ENCODE data around the gene ASTN2.

The ASTN2 gene

DNA sequence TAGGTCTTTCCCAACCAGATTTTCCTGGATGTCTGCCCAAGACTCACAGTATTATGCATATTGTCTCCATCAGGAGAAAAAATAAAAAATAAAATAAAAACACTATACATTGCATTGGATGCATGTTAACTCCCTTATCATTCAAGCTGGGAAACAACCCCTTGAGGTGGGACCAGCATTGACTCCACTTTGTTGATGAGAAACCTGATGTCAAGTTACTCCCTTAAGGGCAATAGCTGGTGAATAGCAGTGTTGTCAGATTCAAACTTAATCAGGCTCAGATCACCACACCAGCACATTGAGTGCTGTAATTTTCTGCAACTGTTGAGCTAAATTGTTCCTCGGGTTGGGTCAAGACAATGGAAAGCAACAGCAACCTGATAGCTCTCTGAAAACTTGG lies 991.7 kb downstream of the ASTN2 start:
- Histone ChIP-seq H3K4me3 (no peak overlapping the region), H3K27me3 (no peaks in the 10 kb centered on the region), H3K36me3 (peaks cover 0 to 6% (median 0%) of the 10 kb centered on the region in 3 donors), H3K4me1 (no peaks in the 10 kb centered on the region), H3K9me3 (no peaks in the 10 kb centered on the region), H3K27ac (no peak overlapping the region)
- no peak for DNase-seq
- TF ChIP-seq, protein P1, sequence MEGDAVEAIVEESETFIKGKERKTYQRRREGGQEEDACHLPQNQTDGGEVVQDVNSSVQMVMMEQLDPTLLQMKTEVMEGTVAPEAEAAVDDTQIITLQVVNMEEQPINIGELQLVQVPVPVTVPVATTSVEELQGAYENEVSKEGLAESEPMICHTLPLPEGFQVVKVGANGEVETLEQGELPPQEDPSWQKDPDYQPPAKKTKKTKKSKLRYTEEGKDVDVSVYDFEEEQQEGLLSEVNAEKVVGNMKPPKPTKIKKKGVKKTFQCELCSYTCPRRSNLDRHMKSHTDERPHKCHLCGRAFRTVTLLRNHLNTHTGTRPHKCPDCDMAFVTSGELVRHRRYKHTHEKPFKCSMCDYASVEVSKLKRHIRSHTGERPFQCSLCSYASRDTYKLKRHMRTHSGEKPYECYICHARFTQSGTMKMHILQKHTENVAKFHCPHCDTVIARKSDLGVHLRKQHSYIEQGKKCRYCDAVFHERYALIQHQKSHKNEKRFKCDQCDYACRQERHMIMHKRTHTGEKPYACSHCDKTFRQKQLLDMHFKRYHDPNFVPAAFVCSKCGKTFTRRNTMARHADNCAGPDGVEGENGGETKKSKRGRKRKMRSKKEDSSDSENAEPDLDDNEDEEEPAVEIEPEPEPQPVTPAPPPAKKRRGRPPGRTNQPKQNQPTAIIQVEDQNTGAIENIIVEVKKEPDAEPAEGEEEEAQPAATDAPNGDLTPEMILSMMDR (IDR thresholded peaks at IDR 0.05) = no peak
- intact Hi-C loops (cut with DNase I; ENCODE audit: low total_unique reads) = no loop called here

DNA sequence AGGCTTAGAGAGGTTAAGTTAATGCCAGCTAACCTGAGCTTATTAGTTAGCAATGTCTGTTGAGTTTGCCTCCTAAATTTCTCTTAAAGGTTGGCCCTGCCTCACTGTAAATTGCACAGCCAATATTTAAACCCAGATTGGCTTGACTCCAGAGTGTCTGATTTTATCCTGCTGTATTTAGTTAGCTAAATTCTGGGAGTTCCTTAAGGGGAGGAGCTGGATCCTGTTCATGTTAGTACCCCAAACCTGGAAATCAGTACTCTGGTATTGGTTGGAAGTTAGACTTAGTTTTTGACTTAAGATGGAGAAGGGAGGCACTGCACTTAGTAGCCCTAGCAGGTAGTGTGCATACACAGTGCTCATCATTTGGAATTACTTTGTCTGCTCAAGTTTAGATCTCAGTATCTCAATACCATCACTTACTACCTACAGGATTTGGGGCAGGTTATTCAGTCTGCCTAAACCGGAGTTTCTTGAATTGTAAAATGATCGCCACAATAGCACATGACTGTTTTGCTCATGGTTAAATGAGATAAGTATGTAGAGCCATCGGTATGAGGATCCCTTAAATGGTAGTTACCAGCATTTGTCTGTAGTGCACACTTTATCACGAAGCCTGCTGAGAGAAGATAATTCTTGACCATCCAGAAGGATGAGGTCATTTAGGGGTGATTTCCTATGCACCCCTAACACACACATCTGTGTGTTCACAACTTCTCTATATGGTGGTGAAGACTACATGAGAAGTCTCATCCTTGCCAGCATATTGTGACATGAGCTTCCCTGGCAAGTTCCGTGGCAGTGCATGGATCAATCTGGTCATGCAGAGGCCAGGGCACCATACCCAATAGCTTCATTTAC lies 992.5 kb downstream of the ASTN2 start:
- intact Hi-C loops (cut with DNase I; ENCODE audit: low total_unique reads) = no loop called here
- Histone ChIP-seq H3K27ac (no peak overlapping the region), H3K9me3 (no peaks in the 10 kb centered on the region), H3K36me3 (peaks cover 0 to 6% (median 0%) of the 10 kb centered on the region in 3 donors), H3K27me3 (no peaks in the 10 kb centered on the region), H3K4me3 (no peak overlapping the region), H3K4me1 (no peaks in the 10 kb centered on the region)
- TF ChIP-seq, protein P1 (IDR thresholded peaks at IDR 0.05) = no peak
- DNase-seq = no peak

DNA sequence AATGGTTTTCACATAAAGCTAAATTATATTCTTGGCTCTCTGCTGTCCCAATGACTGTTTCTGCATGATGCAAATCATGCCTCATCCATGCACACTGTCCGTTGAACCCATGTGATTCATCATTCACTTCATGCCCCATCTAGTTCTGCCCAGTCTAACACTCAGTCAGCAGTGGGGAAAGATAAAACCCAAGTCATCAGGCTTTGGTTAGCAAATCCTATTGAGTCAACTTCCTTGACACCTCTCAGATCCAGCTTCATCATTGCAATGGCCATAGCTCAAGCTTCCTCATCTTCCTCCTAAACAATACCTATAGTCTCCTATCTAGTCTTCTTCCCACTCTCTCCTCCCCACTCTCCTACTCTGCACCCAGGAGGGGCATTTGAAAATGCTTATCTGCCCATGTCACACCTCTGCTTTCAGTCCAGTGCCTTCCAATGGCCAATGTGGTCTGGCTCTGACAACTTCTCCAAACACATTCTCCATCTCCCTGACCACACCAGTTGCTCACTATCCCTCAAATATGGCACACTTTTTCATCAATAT lies 993.8 kb downstream of the ASTN2 start:
- intact Hi-C loops (cut with DNase I; ENCODE audit: low total_unique reads) = no loop called here
- H3K9me3 ChIP-seq = no peaks in the 10 kb centered on the region
- no peak overlapping the region for H3K4me3 ChIP-seq
- no peak overlapping the region for H3K27ac ChIP-seq
- no peaks in the 10 kb centered on the region for H3K4me1 ChIP-seq
- no peaks in the 10 kb centered on the region for H3K27me3 ChIP-seq
- H3K36me3 ChIP-seq = peaks cover 0 to 6% (median 0%) of the 10 kb centered on the region in 3 donors
- no peak for DNase-seq
- TF ChIP-seq, protein P1 (IDR thresholded peaks at IDR 0.05) = no peak

DNA sequence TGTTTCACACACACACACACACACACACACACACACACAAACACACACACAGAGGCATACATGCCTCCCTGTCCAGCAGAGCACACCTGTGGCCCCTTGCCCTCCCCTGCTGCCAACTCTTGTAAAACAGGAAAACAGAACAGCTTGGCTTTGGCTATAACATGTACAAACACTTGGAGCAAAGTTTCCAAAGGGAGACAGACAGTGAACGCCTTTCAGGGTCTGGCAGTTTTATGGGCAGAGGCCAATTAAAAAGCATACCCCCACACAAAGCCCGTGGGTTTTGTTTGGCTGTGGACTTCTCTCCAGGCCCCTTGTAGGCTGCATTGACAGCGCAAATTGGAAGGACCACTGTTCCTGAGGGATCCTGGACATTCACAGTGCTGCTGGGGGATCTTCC lies 995.7 kb downstream of the ASTN2 start:
- Histone ChIP-seq H3K27me3 (no peaks in the 10 kb centered on the region), H3K36me3 (no peaks in the 10 kb centered on the region), H3K27ac (no peak overlapping the region), H3K4me3 (no peak overlapping the region), H3K9me3 (no peaks in the 10 kb centered on the region), H3K4me1 (no peaks in the 10 kb centered on the region)
- intact Hi-C loops (cut with DNase I; ENCODE audit: low total_unique reads) = no loop called here
- TF ChIP-seq, protein P1 (IDR thresholded peaks at IDR 0.05) = no peak
- DNase-seq = no peak

DNA sequence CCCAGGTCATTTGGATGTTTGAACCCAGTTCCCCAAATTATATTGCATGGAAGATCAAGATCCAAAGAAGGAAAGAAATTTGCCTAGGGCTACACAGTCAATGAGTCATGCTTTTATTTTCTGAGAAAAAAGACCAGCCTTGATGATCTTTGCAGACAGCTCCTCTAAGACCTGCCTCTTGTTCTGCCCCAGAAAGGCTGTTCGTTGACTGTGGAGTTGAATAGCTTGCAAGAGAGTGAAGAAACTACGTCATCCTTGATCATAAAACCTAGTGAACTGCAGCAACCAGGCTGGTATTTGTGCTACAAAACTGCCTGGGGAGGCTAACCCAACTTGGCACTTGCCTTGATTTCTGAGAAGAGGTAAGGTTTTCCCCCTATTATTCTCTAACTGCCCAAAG lies 997.4 kb downstream of the ASTN2 start:
- Histone ChIP-seq H3K4me1 (no peaks in the 10 kb centered on the region), H3K36me3 (no peaks in the 10 kb centered on the region), H3K27ac (no peak overlapping the region), H3K9me3 (no peaks in the 10 kb centered on the region), H3K4me3 (no peak overlapping the region), H3K27me3 (no peaks in the 10 kb centered on the region)
- DNase-seq = no peak
- intact Hi-C loops (cut with DNase I; ENCODE audit: low total_unique reads) = no loop called here
- TF ChIP-seq, protein P1 (IDR thresholded peaks at IDR 0.05) = no peak
